Lower lobe of right lung (tissue), 2 donors: ENCODE results near the gene OR2W1. TPM values are rescaled to one million over a fixed set of nuclear protein-coding genes. Genes with fewer than 3 reads are reported as not detected.
A peak's percentile ranks its signal among the peaks of the same experiment; 100 is the strongest.

Source experiments
- ATAC-seq, 2 donors: fragments of 200-7000 bp; cut with Tn5 transposase; one replicate each; pipeline ENCODE4 v1.9.1; 2020 to 2022; ENCODE audit warnings: mild to moderate bottlenecking in 2 of 2, moderate library complexity in 2 of 2
- DNase-seq: peaks from one replicate; pipeline ENCODE4 v3.0.0-alpha.2; 2020
- H3K27ac ChIP-seq: fragments of 200-600 bp; one replicate; pipeline ENCODE4 v1.8.0; 2022
- H3K27me3 ChIP-seq: fragments of 200-600 bp; one replicate; pipeline ENCODE4 v1.8.0; 2022; ENCODE audit warnings: low read depth
- H3K36me3 ChIP-seq: fragments of 200-600 bp; one replicate; pipeline ENCODE4 v1.8.0; 2022; ENCODE audit warnings: mild to moderate bottlenecking
- H3K4me1 ChIP-seq: fragments of 200-600 bp; one replicate; pipeline ENCODE4 v1.8.0; 2022
- H3K4me3 ChIP-seq: fragments of 200-600 bp; one replicate; pipeline ENCODE4 v1.8.0; 2022; ENCODE audit warnings: mild to moderate bottlenecking
- H3K9me3 ChIP-seq: fragments of 200-600 bp; one replicate; pipeline ENCODE4 v1.8.0; 2022
- CTCF ChIP-seq: fragments of 200-600 bp; IDR thresholded peaks from one replicate; pipeline ENCODE4 v1.8.0; 2022; ENCODE audit warnings: antibody characterized with exemption, mild to moderate bottlenecking
- intact Hi-C: fragments of 100-400 bp; cut with DNase I; formaldehyde crosslinking; loops from one replicate; pipeline ENCODE4 v1.11.0; 2022
- total RNA-seq: library from RNA; stranded (reverse); fragmentation: NEBNext Ultra II Directional; extraction: Animal tissue kit (Norgen Biotek cat#: 25700); gene quantifications from one replicate; pipeline ENCODE4 v1.2.1, GENCODE V29; 2021
- donor health status: DM: no; HTN: yes; CAD: no; lungs with severe emphysema.

OR2W1 gene
- total RNA-seq, 1 donor from 2014 or later: not detected

- H3K9me3 ChIP-seq: no peaks in the 10 kb centered on the region
- no peak for TF ChIP-seq CTCF
- H3K4me3 ChIP-seq: no peak overlapping the region
- ATAC-seq (no peak), DNase-seq (no peak)
- intact Hi-C loops: no loop called here
- H3K4me1 ChIP-seq: no peaks in the 10 kb centered on the region
- no peaks in the 10 kb centered on the region for H3K27me3 ChIP-seq
- no peak overlapping the region for H3K27ac ChIP-seq
- H3K36me3 ChIP-seq: no peaks in the 10 kb centered on the region
These were observed 34.2 kb upstream of the OR2W1 start for GRCh38 chr6:29079203-29079602.

GRCh38 chr6:29071831-29072723, 27.1 kb upstream of the OR2W1 start:
- intact Hi-C loops: no loop called here
- H3K27me3 ChIP-seq: no peaks in the 10 kb centered on the region
- ATAC-seq: peak in 1 of 2 donors; percentile 45
- no peak overlapping the region for H3K27ac ChIP-seq
- no peaks in the 10 kb centered on the region for H3K36me3 ChIP-seq
- H3K4me1 ChIP-seq: no peaks in the 10 kb centered on the region
- no peak for DNase-seq
- TF ChIP-seq CTCF: peak; percentile 45
- H3K9me3 ChIP-seq: no peaks in the 10 kb centered on the region
- H3K4me3 ChIP-seq: no peak overlapping the region

GRCh38 chr6:29051680-29052079, 6.7 kb upstream of the OR2W1 start:
- TF ChIP-seq CTCF: no peak
- Histone ChIP-seq H3K27ac (no peak overlapping the region), H3K4me1 (no peaks in the 10 kb centered on the region), H3K27me3 (no peaks in the 10 kb centered on the region), H3K36me3 (no peaks in the 10 kb centered on the region), H3K9me3 (peaks cover 7% of the 10 kb centered on the region), H3K4me3 (no peak overlapping the region)
- DNase-seq: no peak
- intact Hi-C loops: no loop called here
- ATAC-seq: no peak

GRCh38 chr6:29035951-29036350, 9.0 kb downstream of the OR2W1 start:
- Histone ChIP-seq H3K9me3 (no peaks in the 10 kb centered on the region), H3K27ac (no peak overlapping the region), H3K27me3 (no peaks in the 10 kb centered on the region), H3K36me3 (no peaks in the 10 kb centered on the region), H3K4me3 (no peak overlapping the region), H3K4me1 (no peaks in the 10 kb centered on the region)
- DNase-seq: no peak
- intact Hi-C loops: no loop called here
- TF ChIP-seq CTCF: no peak
- no peak for ATAC-seq

GRCh38 chr6:29028821-29029220, 16.2 kb downstream of the OR2W1 start:
- Histone ChIP-seq H3K36me3 (no peaks in the 10 kb centered on the region), H3K4me1 (no peaks in the 10 kb centered on the region), H3K27me3 (peaks cover 18% of the 10 kb centered on the region), H3K4me3 (no peak overlapping the region), H3K9me3 (no peaks in the 10 kb centered on the region), H3K27ac (no peak overlapping the region)
- intact Hi-C loops: no loop called here
- ATAC-seq (no peak), DNase-seq (no peak)
- no peak for TF ChIP-seq CTCF
